T1000 (cell line): ENCODE measurements around the gene SCN8A.

Experiments
- DNase-seq: peaks from one replicate; lab custom pipeline; 2025; ENCODE audit warnings: mixed read lengths; lab: John Stamatoyannopoulos, UW

Gene SCN8A

GRCh38 chr12:51833448-51834227 is 242.6 kb downstream of the SCN8A start:
- no peak for DNase-seq

- no peak for DNase-seq
Measured at GRCh38 chr12:51834411-51834810, 243.4 kb downstream of the SCN8A start.

GRCh38 chr12:51836041-51836826 is 245.2 kb downstream of the SCN8A start:
- DNase-seq = no peak

- no peak for DNase-seq
Measured at GRCh38 chr12:51836827-51837173, 245.8 kb downstream of the SCN8A start.

GRCh38 chr12:51837286-51837685 is 246.3 kb downstream of the SCN8A start:
- DNase-seq = no peak

GRCh38 chr12:51838036-51838435 is 247.0 kb downstream of the SCN8A start:
- DNase-seq = no peak

GRCh38 chr12:51838762-51839161 is 247.7 kb downstream of the SCN8A start:
- no peak for DNase-seq

GRCh38 chr12:51839310-51839947 is 248.4 kb downstream of the SCN8A start:
- DNase-seq = no peak

GRCh38 chr12:51840966-51841365 is 249.9 kb downstream of the SCN8A start:
- no peak for DNase-seq

- DNase-seq = no peak
Measured at GRCh38 chr12:51841727-51842126, 250.7 kb downstream of the SCN8A start.

GRCh38 chr12:51844854-51845253 is 253.8 kb downstream of the SCN8A start:
- DNase-seq = no peak

GRCh38 chr12:51845482-51845881 is 254.4 kb downstream of the SCN8A start:
- DNase-seq = no peak

GRCh38 chr12:51846271-51846691 is 255.2 kb downstream of the SCN8A start:
- DNase-seq = no peak

- DNase-seq = no peak
Measured at GRCh38 chr12:51846911-51847642, 256.0 kb downstream of the SCN8A start.

- no peak for DNase-seq
Measured at GRCh38 chr12:51847643-51848325, 256.8 kb downstream of the SCN8A start.

- DNase-seq = no peak
Measured at GRCh38 chr12:51848326-51848727, 257.3 kb downstream of the SCN8A start, which contains the start of gene FIGNL2. Gene FIGNL2, minus strand, starts transcription at chr12:51848718. Its CDS starts 26,305 bp downstream, at chr12:51822413.

GRCh38 chr12:51848841-51849735 is 258.1 kb downstream of the SCN8A start:
- no peak for DNase-seq

GRCh38 chr12:51850081-51850964 is 259.3 kb downstream of the SCN8A start:
- DNase-seq = no peak

- no peak for DNase-seq
Measured at GRCh38 chr12:51850965-51851299, 259.9 kb downstream of the SCN8A start.
